AG09309 (cell line): ENCODE data around the gene ELK3.
A peak's percentile ranks its signal among the peaks of the same experiment; 100 is the strongest.

ENCODE experiments used
- DNase-seq: peaks from one replicate; pipeline ENCODE4 v3.0.0-alpha.2; 2010; ENCODE audit warnings: low read depth
- H3K4me3 ChIP-seq: 2 replicates; pipeline ENCODE4 v1.5.1; 2011; ENCODE audit warnings: mild to moderate bottlenecking, low read depth, low read length, moderate library complexity; ENCODE audit not compliant: control insufficient read depth
- TF ChIP-seq, protein P1 (sequence below): IDR thresholded peaks from 2 replicates; pipeline ENCODE4 v1.5.1; 2011; ENCODE audit warnings: mild to moderate bottlenecking, low read depth, low read length, inconsistent platforms; ENCODE audit not compliant: insufficient read depth, control insufficient read depth; ENCODE audit errors: missing control alignments

Gene ELK3

DNA sequence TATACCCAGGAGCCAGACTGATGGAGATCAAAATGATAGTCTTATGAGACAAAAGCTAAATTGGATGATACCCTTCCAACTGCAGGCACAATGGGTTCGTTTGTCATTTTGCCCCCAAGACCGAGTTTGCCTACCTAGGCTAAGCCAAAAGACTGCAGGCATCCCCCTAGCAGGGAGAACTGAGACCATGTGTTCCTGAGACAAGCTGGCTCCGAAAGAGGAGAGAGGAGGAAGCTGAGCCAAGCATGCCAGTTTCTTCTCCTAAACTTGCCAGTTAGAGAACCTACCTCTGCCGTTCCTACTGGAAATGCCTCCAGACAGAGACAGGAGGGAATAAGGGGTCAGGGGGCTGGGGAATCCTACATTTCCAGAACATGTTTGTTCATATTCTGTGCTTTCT is 8.3 kb upstream of the ELK3 start:
- DNase-seq, result no peak
- H3K4me3 ChIP-seq, result no peak overlapping the region
- TF ChIP-seq, protein P1, sequence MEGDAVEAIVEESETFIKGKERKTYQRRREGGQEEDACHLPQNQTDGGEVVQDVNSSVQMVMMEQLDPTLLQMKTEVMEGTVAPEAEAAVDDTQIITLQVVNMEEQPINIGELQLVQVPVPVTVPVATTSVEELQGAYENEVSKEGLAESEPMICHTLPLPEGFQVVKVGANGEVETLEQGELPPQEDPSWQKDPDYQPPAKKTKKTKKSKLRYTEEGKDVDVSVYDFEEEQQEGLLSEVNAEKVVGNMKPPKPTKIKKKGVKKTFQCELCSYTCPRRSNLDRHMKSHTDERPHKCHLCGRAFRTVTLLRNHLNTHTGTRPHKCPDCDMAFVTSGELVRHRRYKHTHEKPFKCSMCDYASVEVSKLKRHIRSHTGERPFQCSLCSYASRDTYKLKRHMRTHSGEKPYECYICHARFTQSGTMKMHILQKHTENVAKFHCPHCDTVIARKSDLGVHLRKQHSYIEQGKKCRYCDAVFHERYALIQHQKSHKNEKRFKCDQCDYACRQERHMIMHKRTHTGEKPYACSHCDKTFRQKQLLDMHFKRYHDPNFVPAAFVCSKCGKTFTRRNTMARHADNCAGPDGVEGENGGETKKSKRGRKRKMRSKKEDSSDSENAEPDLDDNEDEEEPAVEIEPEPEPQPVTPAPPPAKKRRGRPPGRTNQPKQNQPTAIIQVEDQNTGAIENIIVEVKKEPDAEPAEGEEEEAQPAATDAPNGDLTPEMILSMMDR, result no peak

DNA sequence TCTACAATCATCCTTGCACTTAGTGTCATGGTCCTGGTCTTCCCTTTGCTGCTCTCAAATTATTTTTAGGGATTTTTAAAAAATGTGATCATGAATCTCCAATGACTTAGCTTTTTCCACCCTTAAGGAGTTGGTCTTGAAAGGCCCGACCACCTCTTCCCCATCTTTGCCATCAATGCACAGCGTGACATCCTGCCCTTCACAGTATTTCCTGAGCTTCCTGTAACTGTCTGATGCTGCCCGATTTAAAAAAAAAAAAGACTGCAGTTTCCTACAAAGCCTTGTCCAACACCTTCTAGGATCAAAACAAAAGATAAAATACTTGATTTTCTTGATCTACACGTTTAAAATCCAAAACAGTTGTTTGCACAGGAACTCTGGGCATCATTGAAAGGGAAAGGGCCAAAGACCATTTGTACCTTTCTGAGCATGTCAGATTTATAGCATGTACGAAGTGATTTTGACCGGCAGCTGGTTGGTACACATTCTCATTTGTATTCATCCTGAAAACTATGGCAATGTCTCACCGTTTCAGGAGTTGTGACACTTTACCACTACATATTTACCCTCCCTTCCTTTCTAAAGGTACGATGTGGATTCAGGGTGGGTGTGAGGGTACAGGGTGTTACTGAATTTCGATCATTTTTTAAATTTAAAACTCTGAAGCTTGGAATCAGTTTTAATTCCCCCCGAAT is 7.4 kb upstream of the ELK3 start:
- TF ChIP-seq, protein P1, result no peak
- DNase-seq, result no peak

DNA sequence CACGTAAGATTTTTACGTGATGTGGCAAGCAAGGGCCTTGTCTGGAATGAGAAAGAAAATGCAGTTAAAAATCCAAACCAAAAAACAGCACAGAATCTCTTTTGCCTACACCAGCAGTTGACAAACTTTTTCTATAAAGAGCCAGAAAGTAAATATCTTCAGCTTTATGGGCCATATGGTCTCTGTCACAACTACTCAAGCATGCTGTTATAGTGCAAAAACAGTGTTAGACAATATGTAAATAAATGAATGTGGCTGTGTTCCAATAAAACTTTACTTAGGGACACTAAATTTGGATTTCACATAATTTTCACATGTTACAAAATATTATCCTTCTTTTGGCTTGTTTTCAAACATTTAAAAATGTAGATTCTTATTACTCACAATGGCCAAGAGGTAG is 6.2 kb upstream of the ELK3 start:
- H3K4me3 ChIP-seq, result no peak overlapping the region
- TF ChIP-seq, protein P1, result no peak
- DNase-seq, result no peak

More for the DNA sequence above, 7.4 kb upstream of the ELK3 start:
- no peak overlapping the region for H3K4me3 ChIP-seq

DNA sequence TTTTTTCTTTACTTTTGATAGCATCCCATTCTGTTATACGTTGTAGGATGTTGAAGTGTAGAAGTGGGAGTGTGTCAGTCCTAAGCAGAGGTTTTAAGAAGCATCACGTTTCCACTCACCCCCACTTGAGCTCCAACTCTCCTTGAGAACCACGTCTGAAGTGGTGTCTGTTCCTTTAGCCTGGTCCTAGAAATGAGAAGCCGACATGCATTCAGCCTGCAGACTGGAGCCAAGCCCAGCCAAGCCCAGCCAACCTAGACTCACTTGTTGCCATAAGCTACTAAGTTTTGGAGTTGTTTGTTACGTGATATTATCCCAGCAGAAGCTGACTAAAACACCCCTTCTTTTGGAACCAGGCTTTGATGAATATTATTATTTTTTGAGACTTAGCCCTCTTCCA is 4.4 kb upstream of the ELK3 start:
- TF ChIP-seq, protein P1, result no peak
- H3K4me3 ChIP-seq, result no peak overlapping the region
- no peak for DNase-seq

DNA sequence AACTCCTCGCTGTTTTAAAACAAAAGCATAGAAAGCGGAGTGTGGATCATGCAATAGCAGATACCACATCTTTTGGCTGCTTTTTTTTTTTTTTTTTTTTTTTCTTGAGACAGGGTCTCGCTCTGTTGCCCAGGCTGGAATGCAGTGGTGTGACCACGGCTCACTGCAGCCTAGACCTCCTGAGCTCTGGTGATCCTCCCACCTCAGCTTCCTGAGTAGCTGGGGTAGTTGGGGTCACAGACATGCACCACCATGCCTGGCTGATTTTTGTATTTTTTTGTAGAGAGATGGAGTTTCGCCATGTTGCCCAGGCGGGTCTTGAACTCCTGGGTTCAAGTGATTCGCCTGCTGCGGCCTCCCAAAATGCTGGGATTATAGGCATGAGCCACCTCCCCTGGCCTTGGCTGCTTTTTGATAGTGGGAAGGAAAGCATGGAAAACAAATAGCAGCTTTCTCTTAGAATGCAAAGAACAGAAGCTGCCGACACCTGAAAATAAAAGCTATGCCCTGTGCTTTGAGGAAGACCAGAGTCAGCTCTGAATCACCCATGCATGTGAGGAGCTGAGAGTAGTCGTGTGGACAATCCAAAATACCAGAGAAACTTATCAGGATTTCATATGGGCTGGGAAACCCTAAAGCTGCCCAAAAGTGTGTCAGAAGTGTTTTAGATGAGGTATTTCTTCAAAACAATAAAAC is 3.6 kb upstream of the ELK3 start:
- no peak for DNase-seq
- TF ChIP-seq, protein P1, result no peak
- no peak overlapping the region for H3K4me3 ChIP-seq

DNA sequence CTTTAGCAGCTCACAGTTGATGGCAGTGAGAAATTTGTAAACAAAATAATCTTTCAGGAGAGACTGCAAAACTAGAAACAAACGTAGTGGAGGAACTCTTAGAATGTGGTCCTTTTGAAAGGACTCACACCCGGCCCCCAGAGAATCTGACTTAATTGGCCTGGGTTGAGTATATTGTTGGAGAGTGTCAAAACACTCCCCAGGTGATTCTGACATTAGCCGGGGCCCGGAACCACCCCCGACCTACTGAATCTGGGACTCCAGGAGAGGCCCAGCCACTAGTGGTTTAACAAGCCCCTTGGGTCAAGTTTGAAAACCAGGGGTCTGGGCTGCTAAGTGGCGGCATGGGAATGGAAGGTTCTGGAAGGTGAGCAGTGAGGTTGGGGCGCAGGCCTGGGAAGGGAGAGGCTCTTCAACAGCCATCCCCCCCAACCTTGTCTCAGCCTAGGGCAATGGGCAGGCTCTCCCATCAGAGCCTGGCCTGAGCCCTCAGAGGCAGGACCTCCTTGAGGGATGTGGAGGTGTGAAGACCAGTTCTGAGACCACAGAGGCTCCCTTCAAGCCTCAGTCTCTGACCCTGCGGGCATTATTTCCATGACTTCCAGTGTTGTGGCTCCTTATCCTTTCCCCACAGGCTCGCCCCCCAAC is 1.1 kb upstream of the ELK3 start:
- H3K4me3 ChIP-seq, result no peak overlapping the region
- TF ChIP-seq, protein P1, result no peak
- no peak for DNase-seq

DNA sequence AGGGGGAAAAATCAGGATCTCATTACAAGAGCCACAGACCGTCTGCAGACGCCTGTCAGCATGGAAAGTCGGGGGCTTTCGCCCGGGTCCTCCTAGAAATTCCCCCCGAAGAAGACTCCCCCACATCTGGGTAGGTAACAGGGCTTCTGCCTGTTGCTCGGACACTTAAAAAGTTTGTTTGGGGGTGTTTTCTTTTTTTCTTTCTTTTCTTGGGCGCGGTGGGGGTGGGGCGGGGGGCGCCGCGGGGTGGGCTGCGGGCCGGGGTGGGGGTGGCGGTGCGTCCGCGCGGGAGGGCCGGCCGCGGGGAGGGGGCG is 358 bp downstream of the ELK3 start:
- TF ChIP-seq, protein P1, result no peak
- peak overlapping the region; percentile 90 for H3K4me3 ChIP-seq
- no peak for DNase-seq
